Measurements from ENCODE around the gene RBM45. TPM values are rescaled to one million over a fixed set of nuclear protein-coding genes. Genes with fewer than 3 reads are reported as not detected.

The RBM45 gene
- total RNA-seq, 1 experiment from 2014 or later = 7.4 TPM

GRCh38 chr2:178108176-178108575 is 4.1 kb upstream of the RBM45 start:
- ChIA-PET CTCF (interaction anchor here (1.1 kb wide), 1 partner anchor 307 kb away, joined by 3 read pairs; no protein-coding TSS in a partner anchor), RAD21 (ENCODE audit: low non-redundant PET in 1 of 2, low total read pairs in 2 of 2, uncharacterized antibody in 2 of 2, unreplicated experiment in 2 of 2) (no interaction called here), POLR2A (no interaction called here)
- H3K9me3 ChIP-seq (ENCODE audit: control insufficient read depth in 1 of 2, insufficient read depth in 1 of 2, low read depth in 1 of 2, low read length in 2 of 2) = no peaks in the 10 kb centered on the region
- no peak overlapping the region for H3K27ac ChIP-seq (ENCODE audit: low read depth, low read length)
- DNase-seq (ENCODE audit: low read depth, low spot score) (no peak), ATAC-seq (no peak)
- H3K4me2 ChIP-seq (ENCODE audit: low read length) = no peak overlapping the region
- no peaks in the 10 kb centered on the region for H3K79me2 ChIP-seq (ENCODE audit: insufficient read depth, low read length)
- H3K4me3 ChIP-seq (replicated peaks in 1 of 2; ENCODE audit: low read depth in 1 of 2, low read length in 2 of 2) = no peak overlapping the region
- BruUV-seq (replicated peaks) = no TSS peak
- peaks cover under 1 to 6% of the 10 kb centered on the region in 2 experiments; a peak in 1 of 4 replicates for H3K4me1 ChIP-seq (ENCODE audit: control insufficient read depth in 1 of 2, insufficient read depth in 2 of 2, low read length in 2 of 2)
- TF ChIP-seq MAX (IDR thresholded peaks at IDR 0.05) (no peak), ELF1 (IDR thresholded peaks at IDR 0.05; ENCODE audit: borderline replicate concordance, low read depth) (no peak), CTCF (IDR thresholded peaks at IDR 0.05 in 2 of 3, conservative IDR thresholded peaks at IDR 0.05 in 1 of 3; ENCODE audit: borderline replicate concordance in 1 of 3, insufficient read depth in 1 of 3, low read depth in 2 of 3, low read length in 2 of 3) (no peak), CEBPB (IDR thresholded peaks at IDR 0.05; ENCODE audit: low read depth) (no peak), YY1 (IDR thresholded peaks at IDR 0.05; ENCODE audit: extremely low read depth, insufficient replicate concordance, low read depth, low read length) (no peak), REST (IDR thresholded peaks at IDR 0.05; ENCODE audit: low read depth) (no peak)
- no peaks in the 10 kb centered on the region for H4K20me1 ChIP-seq (ENCODE audit: insufficient read depth)
- intact Hi-C loops (cut with micrococcal nuclease) = no loop called here
- H3K27me3 ChIP-seq (ENCODE audit: insufficient read depth, low read length) = no peaks in the 10 kb centered on the region
- no peak overlapping the region for H2AFZ ChIP-seq (ENCODE audit: low read depth, low read length, poor library complexity, severe bottlenecking)
- no peaks in the 10 kb centered on the region for H3K9me2 ChIP-seq (ENCODE audit: insufficient read depth)
- H3K36me3 ChIP-seq (ENCODE audit: control insufficient read depth in 1 of 2, insufficient read depth in 2 of 2, low read length in 2 of 2) = no peaks in the 10 kb centered on the region
- no peak overlapping the region for H3K9ac ChIP-seq (ENCODE audit: low read length)

All from HCT116 (cell line).